GM12878 (cell line): ENCODE data around the gene SMAD5. TPM values are rescaled to one million over a fixed set of nuclear protein-coding genes. Genes with fewer than 3 reads are reported as not detected.

ENCODE experiments used
- ATAC-seq: fragments of 200-7000 bp; cut with Tn5 transposase; 3 replicates; pipeline ENCODE4 v1.9.1; 2020; ENCODE audit warnings: mild to moderate bottlenecking, moderate library complexity
- BruUV-seq: library from RNA; stranded (reverse); fragments of 400-500 nt; replicated peaks from 2 replicates; lab custom pipeline; 2021; lab: Mats Ljungman, UMichigan
- CTCF ChIA-PET: fragments of 300-600 bp; sonication (Branson Sonifier 250); formaldehyde crosslinking; extraction: SDS; loops from one replicate; lab custom pipeline; 2021; ENCODE audit warnings: inconsistent platforms; lab: Yijun Ruan, JAX
- POLR2A ChIA-PET: fragments of 350-600 bp; formaldehyde crosslinking; extraction: SDS; loops from one replicate; lab custom pipeline; 2021; ENCODE audit warnings: inconsistent platforms; lab: Charles Lee
- RAD21 ChIA-PET: fragments of 300-600 bp; sonication (Branson Sonifier 250); formaldehyde crosslinking; loops from one replicate; lab custom pipeline; 2023; ENCODE audit warnings: antibody characterized with exemption; ENCODE audit not compliant: unreplicated experiment; lab: Charles Lee
- SMC1A ChIA-PET: fragments of 300-600 bp; sonication (Branson Sonifier 250); formaldehyde crosslinking; loops from one replicate; lab custom pipeline; 2023; ENCODE audit not compliant: unreplicated experiment, uncharacterized antibody; lab: Charles Lee
- DNase-seq: peaks from one replicate; pipeline ENCODE4 v3.0.0-alpha.2; 2011; ENCODE audit warnings: low read depth, low spot score
- FAIRE-seq: peaks from 3 replicates; lab custom pipeline; 2011; peaks lifted over from hg19 to GRCh38; lab: Jason Lieb, UNC
- H2AFZ ChIP-seq: 2 replicates; pipeline ENCODE4 v1.6.0; 2011; ENCODE audit warnings: low read depth, low read length, control low read depth; ENCODE audit not compliant: control insufficient read depth
- H3K27ac ChIP-seq: 2 replicates; pipeline ENCODE4 v1.5.1; 2011; ENCODE audit warnings: control low read depth; ENCODE audit not compliant: control insufficient read depth, insufficient read depth
- H3K27me3 ChIP-seq, 2 experiments: replicated peaks in 1 of 2; 2 replicates each; pipeline versions ENCODE4 v1.6.0 to v1.6.1; 2011; ENCODE audit warnings: low read length in 1 of 2; ENCODE audit not compliant: control insufficient read depth in 2 of 2, insufficient read depth in 2 of 2
- H3K36me3 ChIP-seq, 2 experiments: 2 replicates each; pipeline ENCODE4 v1.5.1; 2011; ENCODE audit warnings: low read length in 1 of 2; ENCODE audit not compliant: control insufficient read depth in 2 of 2, insufficient read depth in 2 of 2
- H3K4me1 ChIP-seq: 2 replicates; pipeline ENCODE4 v1.6.1; 2011; ENCODE audit warnings: mild to moderate bottlenecking, low read length, moderate library complexity, mixed read lengths; ENCODE audit not compliant: control insufficient read depth, insufficient read depth
- H3K4me2 ChIP-seq: 2 replicates; pipeline ENCODE4 v1.6.0; 2011; ENCODE audit warnings: control low read depth; ENCODE audit not compliant: control insufficient read depth, insufficient read depth
- H3K4me3 ChIP-seq: fragments of 200-600 bp; sonication (generic); 2 replicates; pipeline ENCODE4 v1.5.1; 2016
- H3K79me2 ChIP-seq: 2 replicates; pipeline ENCODE4 v1.6.0; 2011; ENCODE audit warnings: low read length; ENCODE audit not compliant: control insufficient read depth, insufficient read depth
- H3K9ac ChIP-seq: 2 replicates; pipeline ENCODE4 v1.8.0; 2011; ENCODE audit warnings: low read length, control low read depth, mixed read lengths; ENCODE audit not compliant: control insufficient read depth, insufficient read depth
- H3K9me3 ChIP-seq: replicated peaks from 3 replicates; pipeline ENCODE4 v1.5.1; 2011; ENCODE audit warnings: mild to moderate bottlenecking, low read length; ENCODE audit not compliant: control insufficient read depth, insufficient read depth
- H4K20me1 ChIP-seq: 2 replicates; pipeline ENCODE4 v1.6.0; 2011; ENCODE audit not compliant: control insufficient read depth, insufficient read depth
- BACH1 ChIP-seq: fragments of 450-650 bp; IDR thresholded peaks from 2 replicates; pipeline ENCODE4 v1.6.1; 2017; ENCODE audit warnings: mild to moderate bottlenecking, borderline replicate concordance
- CTCF ChIP-seq, 3 experiments: IDR thresholded peaks in 2 of 3; conservative IDR thresholded peaks in 1 of 3; 2 replicates each; pipeline ENCODE4 v1.5.1; 2011; ENCODE audit warnings: low read depth in 3 of 3, low read length in 3 of 3, mild to moderate bottlenecking in 3 of 3, control low read depth in 2 of 3, moderate library complexity in 2 of 3, inconsistent platforms in 1 of 3, mixed read lengths in 1 of 3; ENCODE audit not compliant: control insufficient read depth in 2 of 3, insufficient read depth in 1 of 3; ENCODE audit errors: extremely low read depth in 1 of 3
- FOS ChIP-seq: IDR thresholded peaks from 3 replicates; pipeline ENCODE4 v1.6.1; 2011; ENCODE audit warnings: borderline replicate concordance; ENCODE audit not compliant: insufficient read length; ENCODE audit errors: extremely low read depth
- KLF5 ChIP-seq: fragments of 450-650 bp; IDR thresholded peaks from 2 replicates; pipeline ENCODE4 v1.6.1; 2014; ENCODE audit warnings: mild to moderate bottlenecking; ENCODE audit not compliant: partially characterized antibody
- MEF2B ChIP-seq: fragments of 450-650 bp; IDR thresholded peaks from 2 replicates; pipeline ENCODE4 v1.6.1; 2018; ENCODE audit warnings: mild to moderate bottlenecking, moderate library complexity; ENCODE audit not compliant: partially characterized antibody, poor library complexity, severe bottlenecking
- PAX5 ChIP-seq: IDR thresholded peaks from 2 replicates; pipeline ENCODE4 v1.6.1; 2011; ENCODE audit warnings: low read depth, low read length, borderline replicate concordance
- RELA ChIP-seq: fragments of 450-650 bp; IDR thresholded peaks from 2 replicates; pipeline ENCODE4 v1.8.0; 2014; ENCODE audit warnings: borderline replicate concordance; ENCODE audit not compliant: partially characterized antibody
- SMARCA5 ChIP-seq: fragments of 450-650 bp; IDR thresholded peaks from 2 replicates; pipeline ENCODE4 v1.6.1; 2017; ENCODE audit warnings: mild to moderate bottlenecking
- ZZZ3 ChIP-seq: IDR thresholded peaks from 2 replicates; pipeline ENCODE4 v1.6.1; 2011; ENCODE audit warnings: low read depth; ENCODE audit not compliant: control insufficient read depth, insufficient read length
- WGBS: methylation state at CpG from one replicate; pipeline ENCODE4 v1.1.6; 2016; ENCODE audit warnings: low lambda C conversion rate; ENCODE audit not compliant: insufficient replicate concordance, insufficient coverage; ENCODE audit errors: missing lambda C conversion rate; 5-methylcytosine and 5-hydroxymethylcytosine counted together
- in situ Hi-C: fragments of 300-500 bp; cut with MboI; formaldehyde crosslinking; loops from 9 replicates; pipeline ENCODE4 v1.14.3; 2018; ENCODE audit warnings: mixed read lengths
- intact Hi-C: fragments of 100-400 bp; cut with micrococcal nuclease; formaldehyde crosslinking; loops from one replicate; pipeline ENCODE4 v1.14.2; 2022; ENCODE audit not compliant: unreplicated experiment
- polyA plus RNA-seq, 11 experiments: library from polyadenylated mRNA; depleted of rRNA in 4 of 11; unstranded in 6 of 11; stranded (reverse) in 5 of 11; fragments of >200 nt; fragmentation: Nextera tagmentation in 4 of 11; fragmentation: Illumina TruSeq in 1 of 11; extraction: Ambion mirVana in 4 of 11; extraction: Trizol in 1 of 11; gene quantifications; 1 replicate in 1 of 11; 2 replicates in 10 of 11; pipeline versions ENCODE4 v1.2.1 to v1.2.3, GENCODE V29; 2011 to 2016; ENCODE audit warnings: inconsistent platforms in 2 of 11, missing spikeins in 2 of 11, low read depth in 1 of 11
- total RNA-seq, 4 experiments: library from RNA; depleted of rRNA in 3 of 4; stranded (reverse); fragments of >200 nt in 3 of 4; fragmentation: Illumina TruSeq in 1 of 4; extraction: Trizol in 1 of 4; gene quantifications; 2 replicates each; pipeline versions ENCODE4 v1.2.1 to v1.2.3, GENCODE V29; 2013 to 2021

SMAD5 gene
- total and polyA plus RNA-seq, 10 of the 15 experiments (the other 5 are each of a cell fraction or from before 2014, with no cell fraction given) = 3.6 to 40.6 (median 11.7) TPM

GRCh38 chr5:136211282-136212040, 78.8 kb downstream of the SMAD5 start:
- POLR2A ChIA-PET = no interaction called here
- ATAC-seq = no peak

More at GRCh38 chr5:136211282-136212040, 78.8 kb downstream of the SMAD5 start:
- Histone ChIP-seq H3K36me3 (no peaks in the 10 kb centered on the region), H3K9ac (no peak overlapping the region), H3K4me1 (no peaks in the 10 kb centered on the region), H3K9me3 (no peaks in the 10 kb centered on the region), H4K20me1 (no peaks in the 10 kb centered on the region; the same call in 1 of the 2 replicates), H3K4me3 (no peak overlapping the region), H3K79me2 (no peaks in the 10 kb centered on the region)
- ChIA-PET SMC1A (interaction anchor here (0.5 to 3.7 kb wide), 12 partner anchors 10 to 794 kb away, joined by 3 to 16 read pairs (median 4); no protein-coding TSS in a partner anchor), CTCF (interaction anchor here (0.7 to 3.7 kb wide), 30 partner anchors 12 to 338 kb away, joined by 3 to 19 read pairs (median 4); no protein-coding TSS in a partner anchor)
- in situ Hi-C loops = loop anchor here (5.0 kb wide), 2 partner anchors 269 to 324 kb away; no protein-coding TSS in a partner anchor
- intact Hi-C loops = loop anchor here (1.0 to 5.0 kb wide), 4 partner anchors 129 to 324 kb away; no protein-coding TSS in a partner anchor
- no peak for TF ChIP-seq PAX5
- TF ChIP-seq FOS = no peak
- TF ChIP-seq SMARCA5 = no peak
- no peak for TF ChIP-seq ZZZ3
- no peak for TF ChIP-seq BACH1
- no peak for TF ChIP-seq KLF5
- TF ChIP-seq RELA = no peak
- no peak for TF ChIP-seq CTCF (IDR thresholded peaks at IDR 0.05 in 2 of 3, conservative IDR thresholded peaks at IDR 0.05 in 1 of 3; ENCODE audit: control insufficient read depth in 2 of 3, extremely low read depth in 1 of 3, insufficient read depth in 1 of 3, low read depth in 3 of 3, low read length in 3 of 3)
- no peak for TF ChIP-seq MEF2B
- TF ChIP-seq, all 136 proteins: peak for 0
- Histone ChIP-seq H3K27ac (no peak overlapping the region), H3K4me2 (no peak overlapping the region), H2AFZ (no peak overlapping the region), H3K27me3 (peaks cover 0 to 3% of the 10 kb centered on the region in 2 experiments; a peak in 2 of 4 replicates)
- WGBS = 47% methylated on average over 10 of the region's 10 CpGs
- FAIRE-seq = no peak
- RAD21 ChIA-PET = interaction anchor here (0.6 to 1.4 kb wide), 7 partner anchors 101 to 275 kb away, joined by 3 to 5 read pairs (median 3); no protein-coding TSS in a partner anchor
- DNase-seq = no peak
- BruUV-seq = no TSS peak
